SKM-1 (cell line): Measurements from ENCODE around the gene FMN1.

Source experiments
- DNase-seq: peaks from one replicate; lab custom pipeline; 2025; ENCODE audit not compliant: unreplicated experiment; lab: John Stamatoyannopoulos, UW

Gene FMN1

DNA sequence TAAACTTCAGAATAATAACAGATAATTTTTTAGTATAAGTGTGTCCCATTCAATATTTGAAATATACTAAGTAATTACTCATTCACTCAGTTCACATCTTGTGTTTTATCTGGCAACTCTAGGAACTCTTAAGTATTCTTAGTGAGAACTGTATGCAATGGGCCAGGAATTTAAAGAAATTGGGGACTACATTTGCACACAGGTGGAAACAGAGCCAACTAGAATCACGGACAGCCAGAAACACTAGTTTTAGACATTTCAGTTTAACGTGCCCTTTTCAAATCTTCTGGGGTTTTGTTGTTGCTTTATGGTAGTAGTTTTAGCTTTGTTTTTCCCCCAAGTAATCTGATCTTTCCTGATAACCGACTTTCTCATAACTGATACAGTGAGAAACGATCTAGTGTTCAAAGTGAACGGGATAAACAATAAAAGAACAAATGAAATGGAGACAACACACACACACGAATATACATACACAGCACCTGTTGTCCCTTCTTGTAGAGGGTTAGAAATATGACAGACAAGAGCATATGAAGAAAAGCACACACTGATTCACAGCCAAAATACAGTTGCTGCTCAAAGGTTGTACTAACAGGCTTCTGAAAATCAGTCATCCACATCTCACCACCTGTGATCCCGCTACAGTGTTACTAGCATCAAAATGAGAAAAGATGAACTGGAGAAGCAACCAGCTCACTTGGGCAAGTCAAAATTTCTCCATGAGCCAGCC is 167.0 kb downstream of the FMN1 start:
- no peak for DNase-seq

- no peak for DNase-seq
Observed at GRCh38 chr15:33026614-33027013, 167.9 kb downstream of the FMN1 start.

GRCh38 chr15:33022629-33023028 is 171.9 kb downstream of the FMN1 start:
- no peak for DNase-seq

GRCh38 chr15:33021806-33022389 is 172.6 kb downstream of the FMN1 start:
- peak; percentile 29 for DNase-seq

DNA sequence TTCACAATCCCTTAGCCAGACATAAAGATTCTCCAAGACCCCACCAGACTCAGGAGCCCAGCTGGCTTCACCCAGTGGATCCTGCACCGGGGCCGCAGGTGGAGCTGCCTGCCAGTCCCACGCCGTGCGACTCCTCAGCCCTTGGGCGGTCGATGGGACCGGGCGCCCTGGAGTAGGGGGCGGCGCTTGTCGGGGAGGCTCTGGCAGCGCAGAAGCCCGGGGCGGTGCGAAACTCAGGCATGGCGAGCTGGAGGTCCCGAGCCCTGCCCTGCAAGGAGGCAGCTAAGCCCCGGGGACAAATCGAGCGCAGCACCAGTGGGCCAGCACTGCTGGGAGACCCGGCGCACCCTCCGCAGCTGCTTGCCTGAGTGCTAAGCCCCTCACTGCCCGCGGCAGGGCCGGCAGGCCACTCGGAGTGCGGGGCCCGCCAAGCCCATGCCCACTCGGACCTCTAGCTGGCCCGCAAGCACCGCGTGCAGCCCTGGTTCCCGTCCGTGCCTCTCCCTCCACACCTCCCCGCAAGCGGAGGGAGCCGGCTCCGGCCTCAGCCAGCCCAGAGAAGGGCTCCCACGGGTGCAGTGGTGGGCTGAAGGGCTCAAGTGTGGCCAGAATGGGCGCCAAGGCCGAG is 175.0 kb downstream of the FMN1 start:
- DNase-seq = no peak

- DNase-seq = no peak
Observed at GRCh38 chr15:33016405-33017024, 178.0 kb downstream of the FMN1 start.

DNA sequence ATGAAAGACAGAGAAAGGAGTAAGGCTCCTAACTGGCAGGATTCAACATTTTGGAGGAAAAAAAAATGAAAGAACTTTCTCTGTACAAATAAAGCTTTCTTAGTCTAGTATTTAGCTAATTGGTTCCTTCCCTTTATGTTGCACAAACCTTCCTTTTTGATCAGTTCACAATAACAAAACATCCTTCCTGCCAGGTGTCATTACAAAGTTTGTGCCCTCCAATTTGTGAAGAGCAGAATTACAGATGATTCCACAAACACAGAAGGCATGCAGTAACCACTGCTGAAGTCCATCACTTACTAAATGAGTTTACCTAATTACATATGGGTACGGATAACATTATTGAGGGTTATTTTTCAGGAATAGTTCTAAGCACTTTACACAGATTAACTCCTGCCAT is 179.9 kb downstream of the FMN1 start:
- no peak for DNase-seq

GRCh38 chr15:33013827-33014445 is 180.6 kb downstream of the FMN1 start:
- DNase-seq = no peak

GRCh38 chr15:33011976-33012375 is 182.5 kb downstream of the FMN1 start:
- DNase-seq = no peak

DNA sequence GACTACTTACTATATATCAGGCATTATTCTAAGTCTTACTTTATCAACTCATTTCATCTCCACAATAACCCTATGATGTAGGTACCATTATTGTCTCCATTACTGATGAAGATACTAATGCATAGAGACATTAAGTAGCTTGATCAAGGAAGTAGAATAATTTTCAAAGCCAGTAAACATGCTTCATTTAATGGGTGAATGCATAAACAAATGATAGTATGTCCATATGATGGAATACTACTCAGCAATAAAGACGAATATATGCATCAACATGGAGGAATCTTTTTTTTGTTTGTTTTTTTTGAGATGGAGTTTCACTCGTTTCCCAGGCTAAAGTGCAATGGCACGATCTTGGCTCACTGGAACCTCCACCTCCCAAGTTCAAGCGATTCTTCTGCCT is 184.9 kb downstream of the FMN1 start:
- DNase-seq = no peak

DNA sequence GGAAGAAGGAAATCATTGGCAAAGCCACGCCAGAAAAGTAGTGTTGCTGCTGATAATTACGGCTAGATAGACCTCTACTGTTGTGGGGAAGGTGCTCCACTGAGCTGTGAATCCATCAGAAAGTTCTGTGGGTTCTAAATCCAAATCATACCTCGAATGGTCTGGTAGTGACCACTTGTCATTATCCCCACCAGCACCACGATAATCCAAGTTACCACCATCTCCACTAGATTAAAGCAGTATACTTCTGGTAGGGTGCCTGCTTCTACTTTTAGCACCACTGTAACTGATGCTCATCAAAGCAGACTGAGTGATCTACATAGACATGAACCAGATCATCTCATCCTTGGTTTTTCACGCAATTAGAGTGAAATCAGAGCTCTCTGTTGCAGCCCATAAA is 185.5 kb downstream of the FMN1 start:
- no peak for DNase-seq

GRCh38 chr15:33008284-33008995 is 186.1 kb downstream of the FMN1 start:
- no peak for DNase-seq

- no peak for DNase-seq
Observed at GRCh38 chr15:33007303-33007855, 187.1 kb downstream of the FMN1 start.

- DNase-seq = no peak
Observed at GRCh38 chr15:33005582-33005981, 188.9 kb downstream of the FMN1 start.

DNA sequence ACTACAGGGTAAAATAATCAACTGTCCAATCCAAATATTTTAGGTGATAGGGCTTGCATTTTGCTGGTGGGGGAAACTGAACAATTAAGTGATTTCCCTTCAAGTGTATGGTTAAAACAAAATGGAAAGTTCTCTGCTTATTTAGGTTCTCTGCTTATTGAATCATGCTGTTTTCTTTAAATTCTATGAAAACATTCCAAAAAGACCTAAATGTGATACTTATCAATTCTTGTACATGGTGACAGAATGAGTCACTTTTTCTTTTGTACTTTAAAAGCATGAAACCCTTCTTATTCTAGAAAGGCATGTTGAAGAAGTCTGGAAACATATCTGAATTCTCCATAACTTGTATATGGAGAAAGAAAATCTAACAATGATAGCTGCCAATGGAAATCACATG is 192.6 kb downstream of the FMN1 start:
- no peak for DNase-seq

DNA sequence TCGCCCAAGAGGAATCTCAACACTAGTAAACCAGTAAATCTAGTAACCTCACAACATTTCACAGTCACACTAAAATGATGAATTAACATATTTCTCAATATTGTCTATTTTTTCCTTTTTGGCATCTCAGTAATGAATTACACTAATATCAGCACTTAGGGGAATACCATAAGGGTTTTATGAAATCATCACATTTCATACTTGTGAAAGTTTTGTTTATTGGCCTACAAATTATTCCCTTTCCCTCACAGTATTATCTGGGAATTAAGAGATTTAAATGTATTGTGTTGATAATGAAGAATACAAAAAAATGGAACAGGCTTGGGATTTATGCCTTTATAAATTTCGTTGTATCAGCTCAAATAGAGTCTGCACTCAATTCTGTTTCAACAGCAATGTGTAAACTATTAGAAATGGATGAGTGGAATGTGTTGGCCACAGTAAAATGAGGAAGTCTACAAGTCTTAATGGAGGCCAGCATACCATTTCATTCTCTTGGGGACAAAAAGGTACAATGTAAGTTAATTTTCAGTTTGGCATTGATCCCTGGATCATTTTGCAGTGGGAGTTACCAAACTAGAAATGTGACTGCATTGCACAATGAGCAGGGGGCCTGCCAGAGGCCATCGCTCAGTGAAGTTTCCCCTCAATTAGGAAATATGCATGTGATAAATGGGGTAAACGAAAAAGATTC is 195.4 kb downstream of the FMN1 start:
- no peak for DNase-seq

DNA sequence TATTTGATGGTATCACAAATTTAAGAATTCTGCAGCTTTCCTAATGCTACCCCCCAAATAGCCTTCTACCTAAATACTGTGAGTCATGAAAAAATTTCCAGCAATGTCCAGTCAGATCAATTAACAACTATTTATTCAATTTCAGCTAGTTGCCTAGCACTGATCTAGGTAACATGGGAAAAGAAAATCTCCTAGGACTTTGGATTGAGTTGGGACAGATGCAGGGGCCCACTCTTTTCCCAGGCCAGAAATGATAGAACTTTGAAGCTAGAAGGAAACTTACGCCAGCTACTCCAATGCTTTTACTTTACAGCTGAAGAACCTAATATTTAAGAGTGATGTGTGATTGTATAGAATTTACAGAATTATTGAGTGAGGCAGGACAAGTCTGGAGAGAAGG is 196.3 kb downstream of the FMN1 start:
- DNase-seq = no peak

- DNase-seq = peak; percentile 3
Observed at GRCh38 chr15:32994810-32995424, 199.6 kb downstream of the FMN1 start.

GRCh38 chr15:32993285-32993684 is 201.2 kb downstream of the FMN1 start:
- no peak for DNase-seq
